ENCODE data around the gene DOK4. TPM values are rescaled to one million over a fixed set of nuclear protein-coding genes. Genes with fewer than 3 reads are reported as not detected.
A peak's percentile ranks its signal among the peaks of the same experiment; 100 is the strongest.

DOK4 gene
- total and polyA plus RNA-seq, 9 donors: 9.9 to 34.7 (median 29.2) TPM

GRCh38 chr16:57528499-57529390 is 42.5 kb upstream of the DOK4 start:
- no peak overlapping the region for H3K4me3 ChIP-seq
- H3K27ac ChIP-seq: no peak overlapping the region
- no peaks in the 10 kb centered on the region for H3K36me3 ChIP-seq
- no peak for TF ChIP-seq EP300 (IDR thresholded peaks at IDR 0.05)
- TF ChIP-seq POLR2A (IDR thresholded peaks at IDR 0.05): no peak
- TF ChIP-seq CTCF (IDR thresholded peaks at IDR 0.05): no peak
- peak in 4 of 5 donors; percentile 7 to 42 (median 20) for DNase-seq
- H3K9me3 ChIP-seq: no peaks in the 10 kb centered on the region
- no peaks in the 10 kb centered on the region for H3K27me3 ChIP-seq
- intact Hi-C loops (cut with DNase I): loop anchor here in 1 of 4 donors (2.0 kb wide), 1 partner anchor 226 kb away; no protein-coding TSS in a partner anchor
- peaks cover 5% of the 10 kb centered on the region for H3K4me1 ChIP-seq (ENCODE audit: insufficient read depth)
- 52 to 83% (median 80%) methylated on average over 111 to 126 of the region's 126 CpGs for WGBS, 3 donors

GRCh38 chr16:57527610-57528360 is 41.5 kb upstream of the DOK4 start:
- Histone ChIP-seq H3K27me3 (no peaks in the 10 kb centered on the region), H3K36me3 (no peaks in the 10 kb centered on the region), H3K4me1 (ENCODE audit: insufficient read depth) (peaks cover 3% of the 10 kb centered on the region), H3K4me3 (no peak overlapping the region), H3K27ac (no peak overlapping the region), H3K9me3 (no peaks in the 10 kb centered on the region)
- no peak for TF ChIP-seq CTCF (IDR thresholded peaks at IDR 0.05)
- TF ChIP-seq EP300 (IDR thresholded peaks at IDR 0.05): no peak
- TF ChIP-seq POLR2A (IDR thresholded peaks at IDR 0.05): no peak
- intact Hi-C loops (cut with DNase I): loop anchor here in 1 of 4 donors (2.0 kb wide), 1 partner anchor 225 kb away; no protein-coding TSS in a partner anchor
- DNase-seq: peak in 2 of 5 donors; percentile 9 to 29
- 92% methylated on average over 19 of the region's 19 CpGs for WGBS, 3 donors

GRCh38 chr16:57527027-57527426 is 40.7 kb upstream of the DOK4 start:
- H3K27me3 ChIP-seq: no peaks in the 10 kb centered on the region
- TF ChIP-seq CTCF (IDR thresholded peaks at IDR 0.05): no peak
- TF ChIP-seq POLR2A (IDR thresholded peaks at IDR 0.05): no peak
- TF ChIP-seq EP300 (IDR thresholded peaks at IDR 0.05): no peak
- H3K36me3 ChIP-seq: no peaks in the 10 kb centered on the region
- intact Hi-C loops (cut with DNase I): no loop called here
- WGBS, 3 donors: 88 to 91% (median 90%) methylated on average over 4 of the region's 4 CpGs
- H3K4me1 ChIP-seq (ENCODE audit: insufficient read depth): no peaks in the 10 kb centered on the region
- no peak overlapping the region for H3K4me3 ChIP-seq
- H3K9me3 ChIP-seq: no peaks in the 10 kb centered on the region
- DNase-seq: peak in 2 of 5 donors; percentile 7 to 13
- no peak overlapping the region for H3K27ac ChIP-seq

GRCh38 chr16:57526498-57526897 is 40.2 kb upstream of the DOK4 start:
- H3K9me3 ChIP-seq: no peaks in the 10 kb centered on the region
- H3K27ac ChIP-seq: no peak overlapping the region
- TF ChIP-seq CTCF (IDR thresholded peaks at IDR 0.05) (no peak), POLR2A (IDR thresholded peaks at IDR 0.05) (no peak), EP300 (IDR thresholded peaks at IDR 0.05) (no peak)
- no peak overlapping the region for H3K4me3 ChIP-seq
- WGBS, 3 donors: 89 to 93% (median 93%) methylated on average over 6 of the region's 6 CpGs
- no peaks in the 10 kb centered on the region for H3K36me3 ChIP-seq
- peak in 1 of 5 donors; percentile 4 for DNase-seq
- intact Hi-C loops (cut with DNase I): no loop called here
- H3K27me3 ChIP-seq: no peaks in the 10 kb centered on the region
- no peaks in the 10 kb centered on the region for H3K4me1 ChIP-seq (ENCODE audit: insufficient read depth)
